Activated naive CD8-positive, alpha-beta T cell treated with anti-CD3 and anti-CD28 coated beads, Interleukin-2, amount 50 U/mL, for 24 hours (primary cell): ENCODE data around the gene AFG1L.
"Not testable (repeated sequence)": the region's sequence is repeated elsewhere in the genome, so short reads cannot be mapped to it uniquely, and the experiment has no call there.

ENCODE experiments used
- ATAC-seq: fragments of 150-1000 bp; cut with Tn5 transposase; one replicate; pipeline ENCODE4 v1.10.0; 2021
- DNase-seq: peaks from one replicate; pipeline ENCODE4 v3.0.0; 2021
- H3K27ac Mint-ChIP-seq: one replicate; pipeline ENCODE4 v1.8.0; 2021; ENCODE audit warnings: mild to moderate bottlenecking, mixed read lengths
- H3K27me3 Mint-ChIP-seq: one replicate; pipeline ENCODE4 v1.8.0; 2021; ENCODE audit warnings: mixed read lengths
- H3K36me3 Mint-ChIP-seq: one replicate; pipeline ENCODE4 v1.8.0; 2021; ENCODE audit warnings: low read depth, mixed read lengths
- H3K4me1 Mint-ChIP-seq: one replicate; pipeline ENCODE4 v1.8.0; 2021; ENCODE audit warnings: mixed read lengths
- H3K4me3 Mint-ChIP-seq: one replicate; pipeline ENCODE4 v1.8.0; 2021; ENCODE audit warnings: mild to moderate bottlenecking, moderate library complexity, mixed read lengths
- H3K9me3 Mint-ChIP-seq: one replicate; pipeline ENCODE4 v1.8.0; 2021; ENCODE audit warnings: mixed read lengths

Gene AFG1L

DNA sequence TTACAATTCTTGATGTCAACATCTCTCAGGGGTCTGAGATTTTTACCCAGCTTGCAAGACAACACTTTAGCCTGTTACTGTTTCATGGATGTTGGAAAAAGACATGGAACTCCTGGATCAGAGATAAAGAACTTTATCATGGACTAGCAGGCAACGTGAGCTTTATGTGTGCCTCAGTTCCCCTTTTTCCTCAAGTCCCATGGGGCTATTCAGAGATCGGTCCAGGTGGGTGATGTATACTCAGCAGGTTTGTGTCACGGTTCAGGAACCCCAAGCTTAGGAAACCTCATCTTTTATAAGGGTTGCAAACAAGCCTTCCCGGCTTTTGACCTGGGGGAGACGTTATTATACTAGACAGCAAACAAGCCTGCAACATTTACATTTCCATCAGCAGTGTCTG lies 15.0 kb downstream of the AFG1L start:
- ATAC-seq (no peak), DNase-seq (no peak)
- Mint-ChIP-seq H3K27me3 (no peaks in the 10 kb centered on the region), H3K36me3 (no peaks in the 10 kb centered on the region), H3K4me1 (no peaks in the 10 kb centered on the region), H3K4me3 (no peak overlapping the region), H3K27ac (no peak overlapping the region), H3K9me3 (no peaks in the 10 kb centered on the region)

DNA sequence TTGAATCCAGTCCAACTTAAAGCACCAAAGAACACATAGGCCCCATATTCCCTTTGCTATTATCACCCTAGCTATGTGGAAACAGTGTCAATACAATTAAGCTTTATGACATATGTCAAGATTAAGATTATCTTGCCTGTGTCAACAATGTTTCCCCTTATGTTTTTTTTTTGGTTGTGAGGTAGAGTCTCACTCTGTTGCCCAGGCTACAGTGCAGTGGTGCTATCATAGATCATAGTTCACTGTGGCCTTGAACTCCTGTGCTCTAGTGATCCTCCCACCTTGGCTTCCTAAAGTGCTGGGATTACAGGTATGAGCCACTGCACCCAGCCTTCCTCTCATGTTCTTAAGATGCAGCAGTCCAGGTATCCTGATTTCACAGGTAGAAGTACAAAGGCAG lies 17.8 kb downstream of the AFG1L start:
- no peaks in the 10 kb centered on the region for H3K4me1 Mint-ChIP-seq
- H3K27me3 Mint-ChIP-seq, result no peaks in the 10 kb centered on the region
- no peak for ATAC-seq
- H3K27ac Mint-ChIP-seq, result no peak overlapping the region
- H3K4me3 Mint-ChIP-seq, result no peak overlapping the region
- no peaks in the 10 kb centered on the region for H3K9me3 Mint-ChIP-seq
- no peaks in the 10 kb centered on the region for H3K36me3 Mint-ChIP-seq
- DNase-seq, result no peak

DNA sequence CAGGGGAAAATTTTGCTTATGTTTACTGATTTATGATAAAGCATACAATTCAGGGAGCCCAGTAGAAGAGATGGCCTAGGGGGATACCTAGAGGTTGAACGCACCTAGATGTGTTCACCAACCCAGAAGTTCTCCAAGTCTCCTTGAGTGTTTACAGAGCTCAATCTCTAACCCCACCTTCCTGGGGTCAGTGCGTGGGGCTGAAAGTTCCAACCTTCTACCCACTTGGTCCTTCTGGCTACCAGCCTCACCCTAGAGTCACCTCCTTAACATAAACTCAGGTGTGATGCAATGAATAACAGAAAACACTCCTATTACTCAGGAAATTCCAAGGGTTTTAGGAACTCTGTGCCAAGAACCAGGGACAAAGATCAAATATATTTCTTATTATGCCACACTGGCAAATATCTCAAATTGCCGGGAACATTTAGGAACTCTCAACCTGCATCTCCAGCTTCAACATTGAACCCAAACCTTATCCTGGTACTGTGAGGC lies 26.4 kb downstream of the AFG1L start:
- H3K27me3 Mint-ChIP-seq, result no peaks in the 10 kb centered on the region
- H3K36me3 Mint-ChIP-seq, result peaks cover 4% of the 10 kb centered on the region
- ATAC-seq (no peak), DNase-seq (no peak)
- H3K4me1 Mint-ChIP-seq, result no peaks in the 10 kb centered on the region
- H3K9me3 Mint-ChIP-seq, result no peaks in the 10 kb centered on the region
- H3K4me3 Mint-ChIP-seq, result no peak overlapping the region
- no peak overlapping the region for H3K27ac Mint-ChIP-seq

DNA sequence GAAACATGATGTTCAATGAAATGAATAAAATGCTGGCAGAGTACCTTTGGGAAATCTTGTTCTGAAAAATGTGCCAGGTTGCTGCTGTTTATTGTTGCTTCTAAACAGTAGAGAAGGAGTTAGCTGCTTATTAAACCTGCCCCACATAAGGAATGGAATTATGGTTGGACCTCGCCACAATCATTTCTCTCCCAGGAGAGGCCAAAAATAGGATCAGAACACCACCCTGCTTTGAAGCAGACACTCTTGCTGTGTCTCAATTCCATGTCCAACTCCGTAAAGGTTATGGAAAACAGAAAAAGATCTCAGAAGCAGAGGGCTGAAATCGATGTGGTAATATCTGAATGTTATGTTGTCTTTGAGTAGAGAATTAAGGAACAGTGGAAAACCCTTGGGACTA lies 27.9 kb downstream of the AFG1L start:
- Mint-ChIP-seq H3K36me3 (peaks cover 4% of the 10 kb centered on the region), H3K9me3 (no peaks in the 10 kb centered on the region), H3K27ac (no peak overlapping the region), H3K27me3 (no peaks in the 10 kb centered on the region), H3K4me3 (no peak overlapping the region), H3K4me1 (no peaks in the 10 kb centered on the region)
- no peak for ATAC-seq
- DNase-seq, result no peak

DNA sequence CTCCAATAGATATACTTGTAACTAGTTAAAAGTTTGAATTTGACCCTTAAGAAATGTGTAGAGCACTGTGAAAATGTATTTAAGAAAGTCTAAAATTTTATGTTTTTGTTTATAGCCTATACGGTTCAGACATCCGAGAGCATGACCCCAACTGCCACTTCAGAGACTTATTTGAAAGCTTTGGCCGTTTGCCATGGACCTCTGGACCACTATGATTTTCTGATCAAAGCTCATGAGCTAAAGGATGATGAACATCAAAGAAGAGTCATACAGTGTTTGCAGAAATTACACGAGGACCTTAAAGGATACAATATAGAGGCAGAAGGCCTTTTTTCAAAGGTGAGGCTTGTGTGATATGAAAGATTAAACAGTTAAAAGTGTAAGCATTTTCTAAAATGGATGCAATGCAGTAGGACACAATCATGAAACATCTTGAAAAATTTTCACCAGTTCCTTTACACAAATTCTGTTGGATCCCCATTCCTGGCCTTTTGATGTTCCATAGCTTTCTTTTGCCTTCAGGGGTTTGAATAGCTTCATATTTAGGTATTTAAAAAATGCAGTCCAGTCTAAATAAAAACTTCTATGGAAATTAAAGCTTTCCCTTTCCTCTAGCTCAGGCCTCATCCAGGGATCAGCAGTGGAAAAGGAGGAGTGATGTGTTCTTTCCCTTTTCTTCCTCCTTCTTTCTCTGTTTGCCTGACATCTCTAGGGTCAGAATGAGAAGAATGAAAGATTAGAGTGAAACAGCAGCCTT lies 29.0 kb downstream of the AFG1L start:
- Mint-ChIP-seq H3K4me1 (no peaks in the 10 kb centered on the region), H3K36me3 (peaks cover 6% of the 10 kb centered on the region)
- no peak for DNase-seq

DNA sequence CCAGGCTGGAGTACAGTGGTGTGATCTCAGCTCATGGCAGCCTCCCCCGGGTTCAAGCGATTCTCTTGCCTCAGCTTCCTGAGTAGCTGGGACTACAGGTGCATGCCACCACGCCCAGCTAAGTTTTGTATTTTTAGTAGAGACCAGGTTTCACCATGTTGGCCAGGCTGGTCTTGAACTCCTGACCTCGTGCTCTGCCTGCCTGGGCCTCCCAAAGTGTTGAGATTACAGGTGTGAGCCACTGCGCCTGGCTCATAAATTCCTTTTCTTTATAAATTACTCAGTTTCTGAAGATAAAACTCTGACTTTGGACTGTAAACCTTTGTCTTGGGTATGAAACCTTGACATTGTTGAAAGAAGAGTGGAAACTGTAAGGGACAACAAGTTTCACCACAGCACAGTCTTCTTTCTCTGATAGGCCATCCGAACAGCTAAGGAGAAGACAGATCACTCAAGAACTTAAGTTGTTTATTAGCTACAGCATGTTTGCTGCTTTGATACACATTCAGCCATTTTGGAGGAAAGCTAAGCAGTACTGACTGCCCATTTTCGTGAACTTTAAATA lies 35.4 kb downstream of the AFG1L start:
- H3K4me3 Mint-ChIP-seq, DNase-seq, H3K9me3 Mint-ChIP-seq, ATAC-seq, H3K4me1 Mint-ChIP-seq, H3K36me3 Mint-ChIP-seq, H3K27ac Mint-ChIP-seq, H3K27me3 Mint-ChIP-seq: not testable (repeated sequence)

More for the DNA sequence above, 29.0 kb downstream of the AFG1L start:
- no peak overlapping the region for H3K4me3 Mint-ChIP-seq
- no peak overlapping the region for H3K27ac Mint-ChIP-seq
- no peaks in the 10 kb centered on the region for H3K27me3 Mint-ChIP-seq
- H3K9me3 Mint-ChIP-seq, result no peaks in the 10 kb centered on the region
- ATAC-seq, result no peak

DNA sequence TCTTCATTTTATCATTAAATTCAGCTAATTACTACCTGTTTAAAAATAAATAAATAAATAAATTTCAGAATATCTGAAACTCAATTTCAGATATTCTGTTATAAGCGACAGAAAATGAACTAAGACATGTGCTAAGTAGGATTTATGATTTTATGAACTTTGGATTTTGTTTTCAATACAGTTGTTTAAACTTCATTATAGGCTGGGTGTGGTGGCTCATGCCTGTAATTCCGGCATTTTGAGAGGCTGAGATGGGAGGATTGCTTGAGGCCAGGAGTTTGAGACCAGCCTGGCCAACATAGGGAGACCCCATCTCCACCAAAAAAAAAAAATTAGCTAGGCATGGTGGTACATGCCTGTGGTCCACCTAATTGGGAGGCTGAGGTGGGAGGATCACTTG lies 36.0 kb downstream of the AFG1L start:
- no peak for ATAC-seq

DNA sequence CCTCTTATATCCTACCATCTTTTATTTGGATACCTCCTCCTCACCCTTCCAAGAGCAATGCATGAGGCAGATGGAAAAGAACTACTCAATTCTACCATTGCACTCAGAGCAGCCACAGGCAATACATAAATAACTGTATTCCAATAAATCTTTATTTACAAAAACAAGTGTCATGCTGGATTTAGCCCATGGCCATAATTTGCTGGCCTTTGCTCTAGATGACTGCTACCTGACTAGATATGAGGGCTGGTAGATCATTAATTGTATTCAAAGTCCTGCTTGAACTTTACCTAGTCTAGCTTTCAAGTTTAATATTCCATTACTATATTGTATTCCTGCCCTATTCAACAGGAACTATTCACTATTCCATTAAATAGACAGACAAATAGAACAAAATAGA lies 37.1 kb downstream of the AFG1L start:
- Mint-ChIP-seq H3K27ac (no peak overlapping the region), H3K4me3 (no peak overlapping the region), H3K36me3 (peaks cover 2% of the 10 kb centered on the region), H3K4me1 (no peaks in the 10 kb centered on the region), H3K27me3 (no peaks in the 10 kb centered on the region), H3K9me3 (no peaks in the 10 kb centered on the region)
- no peak for DNase-seq
- no peak for ATAC-seq

More for the DNA sequence above, 36.0 kb downstream of the AFG1L start:
- H3K36me3 Mint-ChIP-seq, result peaks cover 2% of the 10 kb centered on the region
- DNase-seq, result no peak
- H3K27me3 Mint-ChIP-seq, result no peaks in the 10 kb centered on the region
- no peak overlapping the region for H3K27ac Mint-ChIP-seq
- H3K9me3 Mint-ChIP-seq, result no peaks in the 10 kb centered on the region
- no peaks in the 10 kb centered on the region for H3K4me1 Mint-ChIP-seq
- H3K4me3 Mint-ChIP-seq, result no peak overlapping the region

DNA sequence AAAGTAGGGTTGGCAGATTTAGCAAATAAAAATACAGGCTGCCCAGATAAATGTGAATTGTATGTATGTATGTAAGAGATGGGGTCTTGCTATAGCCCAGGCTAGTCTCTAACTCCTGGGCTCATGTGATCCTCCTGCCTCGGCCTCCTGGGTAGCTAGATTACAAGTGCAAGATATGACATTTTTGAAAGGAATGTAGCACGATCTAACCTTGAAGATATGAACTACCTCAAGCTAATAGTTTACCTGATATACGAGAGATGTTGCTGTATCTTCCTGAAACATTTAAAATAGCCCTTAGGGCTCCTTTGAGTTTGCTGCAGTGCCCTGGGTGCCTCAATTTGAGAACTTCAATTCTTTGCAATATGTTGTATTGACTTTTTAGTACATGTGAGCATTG lies 42.1 kb downstream of the AFG1L start:
- no peaks in the 10 kb centered on the region for H3K4me1 Mint-ChIP-seq
- no peaks in the 10 kb centered on the region for H3K27me3 Mint-ChIP-seq
- no peaks in the 10 kb centered on the region for H3K9me3 Mint-ChIP-seq
- DNase-seq, result no peak
- peaks cover 1% of the 10 kb centered on the region for H3K36me3 Mint-ChIP-seq
- H3K27ac Mint-ChIP-seq, result no peak overlapping the region
- no peak overlapping the region for H3K4me3 Mint-ChIP-seq
- ATAC-seq, result no peak

DNA sequence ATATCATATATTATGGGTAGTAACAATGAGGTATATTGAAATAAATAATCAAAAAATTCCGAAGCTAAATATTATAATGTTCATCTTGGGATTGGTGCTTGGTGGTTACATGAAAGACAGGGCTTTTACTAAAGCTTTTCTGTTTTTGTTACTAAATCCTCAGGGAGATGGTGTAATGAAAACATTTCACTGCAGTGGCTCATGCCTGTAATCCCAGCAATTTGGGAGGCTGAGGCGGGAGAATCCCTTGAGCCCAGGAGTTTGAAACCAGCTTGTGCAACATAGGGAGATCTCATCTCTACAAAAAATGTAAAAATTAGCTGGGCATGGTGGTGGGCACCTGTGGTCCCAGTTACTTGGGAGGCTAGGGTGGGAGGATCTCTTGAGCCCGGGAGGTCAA lies 42.9 kb downstream of the AFG1L start:
- ATAC-seq (no peak), DNase-seq (no peak)
- Mint-ChIP-seq H3K4me1 (no peaks in the 10 kb centered on the region), H3K9me3 (no peaks in the 10 kb centered on the region), H3K27ac (no peak overlapping the region), H3K4me3 (no peak overlapping the region), H3K36me3 (peaks cover 1% of the 10 kb centered on the region), H3K27me3 (no peaks in the 10 kb centered on the region)

DNA sequence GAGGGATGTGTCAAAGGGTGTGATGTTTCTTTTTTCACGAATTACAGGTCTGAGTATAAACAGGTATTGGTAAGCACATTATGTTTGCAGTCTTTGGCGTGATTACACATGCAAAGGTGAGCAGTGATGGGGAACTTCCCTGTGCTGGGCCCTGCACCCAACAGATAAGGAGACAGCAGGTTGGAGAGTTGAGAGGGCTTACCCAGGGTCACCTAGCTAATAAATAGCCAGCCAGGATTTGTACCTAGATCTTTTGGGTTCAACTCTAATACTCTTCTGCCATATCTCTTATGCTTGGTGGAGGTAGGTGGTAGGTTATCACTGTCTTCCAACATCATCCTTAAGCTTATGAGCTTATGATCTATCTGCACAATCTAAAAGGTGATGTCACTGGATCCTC lies 46.5 kb downstream of the AFG1L start:
- no peak overlapping the region for H3K4me3 Mint-ChIP-seq
- DNase-seq, result no peak
- no peaks in the 10 kb centered on the region for H3K9me3 Mint-ChIP-seq
- no peak overlapping the region for H3K27ac Mint-ChIP-seq
- H3K4me1 Mint-ChIP-seq, result no peaks in the 10 kb centered on the region
- peaks cover 7% of the 10 kb centered on the region for H3K36me3 Mint-ChIP-seq
- ATAC-seq, result no peak
- no peaks in the 10 kb centered on the region for H3K27me3 Mint-ChIP-seq

DNA sequence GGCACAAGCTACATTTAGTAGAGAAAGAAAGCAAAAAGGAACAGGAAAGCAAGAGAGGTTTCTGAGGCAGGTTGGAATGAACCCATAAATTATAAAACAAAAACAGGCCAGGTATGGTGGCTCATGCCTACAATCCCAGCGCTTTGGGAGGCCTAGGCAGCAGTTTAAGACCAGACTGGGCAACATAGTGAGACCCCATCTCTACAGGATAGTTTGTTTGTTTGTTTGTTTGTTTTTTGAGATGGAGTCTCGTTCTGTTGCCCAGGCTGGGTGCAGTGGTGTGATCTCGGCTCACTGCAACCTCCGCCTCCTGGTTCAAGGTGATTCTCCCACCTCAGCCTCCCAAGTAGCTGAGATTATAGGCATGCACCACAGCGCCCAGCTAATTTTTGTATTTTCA lies 49.0 kb downstream of the AFG1L start:
- H3K9me3 Mint-ChIP-seq, result no peaks in the 10 kb centered on the region

DNA sequence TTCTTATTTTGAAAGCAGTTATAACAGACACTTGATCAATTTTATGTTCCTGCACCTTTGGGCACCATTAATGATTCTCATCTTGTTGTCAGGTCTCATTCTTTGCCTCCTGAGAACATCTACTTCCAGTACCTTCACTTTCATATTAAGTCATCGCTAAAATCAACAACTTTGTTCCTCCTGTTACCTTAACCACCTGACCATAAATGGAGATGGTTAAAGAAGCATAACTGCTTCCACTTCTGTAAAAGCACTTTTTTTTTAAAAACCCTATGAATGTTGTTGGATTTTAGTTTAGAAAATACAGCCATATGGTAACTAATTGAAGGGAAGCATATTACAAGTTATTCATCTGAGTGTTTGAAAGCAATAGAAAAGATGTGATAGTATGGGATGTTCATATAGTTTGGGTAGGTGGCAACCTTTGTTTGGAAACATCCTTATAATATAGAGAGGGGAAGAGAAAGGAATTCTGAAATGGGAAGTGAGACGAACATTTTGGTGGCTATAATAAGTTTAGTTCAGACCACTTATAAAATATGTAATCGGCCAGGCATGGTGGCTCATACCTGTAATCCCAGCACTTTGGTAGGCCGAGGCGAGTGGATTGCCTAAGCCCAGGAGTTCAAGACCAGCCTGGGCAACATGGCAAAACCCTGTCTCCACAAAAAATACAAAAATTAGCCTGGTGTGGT lies 53.9 kb downstream of the AFG1L start:
- DNase-seq (no peak), ATAC-seq (peak; percentile 61)
- Mint-ChIP-seq H3K4me3 (no peak overlapping the region), H3K27ac (no peak overlapping the region), H3K9me3 (no peaks in the 10 kb centered on the region), H3K27me3 (no peaks in the 10 kb centered on the region), H3K4me1 (peaks cover 12% of the 10 kb centered on the region), H3K36me3 (peaks cover 11% of the 10 kb centered on the region)

More for the DNA sequence above, 49.0 kb downstream of the AFG1L start:
- no peak overlapping the region for H3K27ac Mint-ChIP-seq
- H3K4me3 Mint-ChIP-seq, result no peak overlapping the region
- no peak for ATAC-seq
- H3K36me3 Mint-ChIP-seq, result peaks cover 14% of the 10 kb centered on the region
- no peaks in the 10 kb centered on the region for H3K27me3 Mint-ChIP-seq
- no peak for DNase-seq
- H3K4me1 Mint-ChIP-seq, result peaks cover 12% of the 10 kb centered on the region

DNA sequence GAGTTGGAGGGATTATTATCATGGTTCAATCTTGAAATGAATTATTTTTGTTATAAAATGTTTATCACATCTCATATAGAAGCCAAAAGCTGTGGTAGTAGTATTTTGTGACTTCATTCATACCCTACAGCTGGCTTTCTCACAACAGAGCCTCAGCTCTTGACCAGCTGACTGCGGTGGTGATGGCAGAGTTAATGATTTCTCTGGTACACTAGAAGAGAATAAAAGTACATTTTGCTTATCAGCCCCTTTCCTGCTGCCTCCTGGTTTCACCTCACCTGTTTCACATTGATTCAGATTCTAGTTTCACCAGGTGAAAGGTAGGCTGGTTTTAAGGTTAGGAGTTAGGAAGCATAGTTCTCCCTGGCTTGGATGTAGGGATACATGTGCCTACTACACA lies 55.7 kb downstream of the AFG1L start:
- peaks cover 7% of the 10 kb centered on the region for H3K36me3 Mint-ChIP-seq
- no peaks in the 10 kb centered on the region for H3K9me3 Mint-ChIP-seq
- DNase-seq (no peak), ATAC-seq (no peak)
- no peak overlapping the region for H3K4me3 Mint-ChIP-seq
- no peaks in the 10 kb centered on the region for H3K27me3 Mint-ChIP-seq
- no peak overlapping the region for H3K27ac Mint-ChIP-seq
- peaks cover 12% of the 10 kb centered on the region for H3K4me1 Mint-ChIP-seq

DNA sequence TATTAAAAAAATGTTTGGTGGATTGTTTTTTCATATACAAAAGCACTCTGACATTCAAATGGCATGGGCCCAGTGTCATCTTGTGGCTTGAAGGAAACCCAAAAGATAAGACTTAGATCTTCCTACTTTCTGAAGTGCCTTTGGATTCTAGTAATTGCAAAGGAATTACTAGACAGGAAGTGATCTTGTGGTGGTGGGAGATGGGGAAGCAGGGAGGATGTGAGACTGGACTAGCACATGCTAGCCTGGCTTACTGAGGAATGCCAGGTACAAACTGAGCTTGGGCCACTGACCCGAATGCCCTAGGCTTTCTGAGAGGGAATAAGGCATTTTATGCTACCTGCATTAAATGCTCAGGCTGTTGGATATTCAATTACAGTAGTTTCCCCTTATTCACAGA lies 59.0 kb downstream of the AFG1L start:
- Mint-ChIP-seq H3K27ac (no peak overlapping the region), H3K4me3 (no peak overlapping the region), H3K4me1 (peaks cover under 1% of the 10 kb centered on the region), H3K36me3 (peaks cover 6% of the 10 kb centered on the region), H3K27me3 (no peaks in the 10 kb centered on the region), H3K9me3 (no peaks in the 10 kb centered on the region)
- ATAC-seq (no peak), DNase-seq (no peak)
